H1 (cell line): Measurements from ENCODE around the gene ZBTB16. TPM values are rescaled to one million over a fixed set of nuclear protein-coding genes. Genes with fewer than 3 reads are reported as not detected.

Experiments used
- CTCF ChIA-PET: fragments of 300-600 bp; sonication (Branson Sonifier 250); formaldehyde crosslinking; loops from one replicate; lab custom pipeline; 2021; ENCODE audit not compliant: partially characterized antibody; lab: Charles Lee
- POLR2A ChIA-PET: fragments of 300-600 bp; sonication (Branson Sonifier 250); formaldehyde crosslinking; loops from one replicate; lab custom pipeline; 2021; ENCODE audit warnings: inconsistent platforms; ENCODE audit not compliant: partially characterized antibody; lab: Charles Lee
- DNase-seq, 2 experiments: peaks; one replicate each; pipeline versions ENCODE4 v3.0.0 to v3.0.0-alpha.2; 2010 to 2022; ENCODE audit warnings: low spot score in 2 of 2, low read depth in 1 of 2, mixed read lengths in 1 of 2
- FAIRE-seq: peaks from 2 replicates; lab custom pipeline; 2011; peaks lifted over from hg19 to GRCh38; lab: Jason Lieb, UNC
- H2AFZ ChIP-seq: 2 replicates; pipeline ENCODE4 v1.8.1; 2012; ENCODE audit warnings: low read length, inconsistent platforms
- H2AK5ac ChIP-seq: 2 replicates; pipeline ENCODE4 v1.6.1; 2013; ENCODE audit warnings: low read depth, low read length
- H2BK120ac ChIP-seq: replicated peaks from 2 replicates; pipeline ENCODE3; 2013; ENCODE audit warnings: low read depth, low read length, inconsistent platforms
- H2BK12ac ChIP-seq: 2 replicates; pipeline ENCODE4 v1.6.1; 2013; ENCODE audit warnings: low read depth, low read length
- H2BK15ac ChIP-seq: 2 replicates; pipeline ENCODE4 v1.6.1; 2013; ENCODE audit warnings: low read length
- H2BK20ac ChIP-seq: 2 replicates; pipeline ENCODE4 v1.6.1; 2013; ENCODE audit warnings: low read length
- H2BK5ac ChIP-seq: 2 replicates; pipeline ENCODE4 v1.6.1; 2013; ENCODE audit warnings: low read depth, low read length
- H3K14ac ChIP-seq: 2 replicates; pipeline ENCODE4 v1.6.1; 2013; ENCODE audit warnings: inconsistent platforms; ENCODE audit not compliant: insufficient read length
- H3K18ac ChIP-seq: 2 replicates; pipeline ENCODE4 v1.6.1; 2013; ENCODE audit warnings: low read length; ENCODE audit errors: extremely low read depth
- H3K23ac ChIP-seq: 2 replicates; pipeline ENCODE4 v1.6.1; 2013; ENCODE audit warnings: inconsistent platforms; ENCODE audit not compliant: insufficient read length
- H3K23me2 ChIP-seq: 2 replicates; pipeline ENCODE4 v1.6.1; 2013; ENCODE audit warnings: low read depth, low read length
- H3K27ac ChIP-seq: 2 replicates; pipeline ENCODE4 v1.6.1; 2011; ENCODE audit warnings: low read depth, low read length, inconsistent platforms
- H3K27me3 ChIP-seq, 4 experiments: replicated peaks in 1 of 4; 1 replicate in 1 of 4; 2 replicates in 3 of 4; pipeline versions ENCODE4 v1.6.1 to v1.8.1; 2011 to 2013; ENCODE audit warnings: low read length in 3 of 4, mild to moderate bottlenecking in 3 of 4, inconsistent platforms in 2 of 4, mixed read lengths in 2 of 4, moderate library complexity in 1 of 4; ENCODE audit not compliant: control insufficient read depth in 3 of 4, insufficient read depth in 3 of 4; ENCODE audit errors: extremely low read depth in 1 of 4
- H3K36me3 ChIP-seq, 4 experiments: 2 replicates each; pipeline versions ENCODE4 v1.6.1 to v1.8.1; 2011 to 2013; ENCODE audit warnings: mild to moderate bottlenecking in 4 of 4, low read length in 3 of 4, moderate library complexity in 2 of 4, control low read depth in 1 of 4, inconsistent platforms in 1 of 4; ENCODE audit not compliant: insufficient read depth in 4 of 4, control insufficient read depth in 2 of 4
- H3K4ac ChIP-seq: replicated peaks from 2 replicates; pipeline ENCODE3; 2013; ENCODE audit warnings: low read length, low read depth, mixed read lengths, inconsistent platforms; ENCODE audit not compliant: insufficient read length
- H3K4me1 ChIP-seq, 4 experiments: replicated peaks in 1 of 4; 1 replicate in 1 of 4; 2 replicates in 3 of 4; pipeline versions ENCODE4 v1.6.1 to v1.8.1; 2011 to 2013; ENCODE audit warnings: low read length in 3 of 4, inconsistent platforms in 2 of 4, mixed read lengths in 1 of 4; ENCODE audit not compliant: insufficient read depth in 4 of 4, control insufficient read depth in 3 of 4
- H3K4me2 ChIP-seq, 2 experiments: 2 replicates each; pipeline versions ENCODE4 v1.6.1 to v1.8.1; 2011 to 2013; ENCODE audit warnings: low read depth in 2 of 2, low read length in 2 of 2, control low read depth in 1 of 2, inconsistent platforms in 1 of 2, mild to moderate bottlenecking in 1 of 2; ENCODE audit not compliant: insufficient read depth in 1 of 2
- H3K4me3 ChIP-seq, 4 experiments: fragments of 200-600, 300-600 bp in 1 of 4; sonication (generic), shearing (Covaris generic), sonication (Bioruptor Twin) in 1 of 4; 2 replicates each; pipeline versions ENCODE4 v1.5.1 to v1.8.1; 2011 to 2016; ENCODE audit warnings: low read length in 4 of 4, low read depth in 3 of 4, control low read depth in 2 of 4, inconsistent platforms in 2 of 4, mild to moderate bottlenecking in 2 of 4, mixed read lengths in 1 of 4, moderate library complexity in 1 of 4; ENCODE audit not compliant: insufficient read depth in 2 of 4; ENCODE audit errors: extremely low read depth in 1 of 4
- H3K56ac ChIP-seq: replicated peaks from 2 replicates; pipeline ENCODE3; 2013; ENCODE audit warnings: low read depth, mild to moderate bottlenecking, mixed read lengths, low read length, inconsistent platforms; ENCODE audit not compliant: insufficient read length
- H3K79me1 ChIP-seq: 2 replicates; pipeline ENCODE4 v1.6.1; 2013; ENCODE audit warnings: low read depth, low read length, control low read depth
- H3K79me2 ChIP-seq, 2 experiments: 2 replicates each; pipeline versions ENCODE4 v1.6.1 to v1.8.1; 2012 to 2013; ENCODE audit warnings: low read length in 2 of 2, mild to moderate bottlenecking in 2 of 2, inconsistent platforms in 1 of 2; ENCODE audit not compliant: insufficient read depth in 2 of 2, control insufficient read depth in 1 of 2
- H3K9ac ChIP-seq, 4 experiments: replicated peaks in 1 of 4; 1 replicate in 1 of 4; 2 replicates in 3 of 4; pipeline versions ENCODE4 v1.6.1 to v1.8.1; 2011 to 2013; ENCODE audit warnings: low read depth in 3 of 4, low read length in 3 of 4, control low read depth in 2 of 4, mild to moderate bottlenecking in 2 of 4, moderate library complexity in 2 of 4, inconsistent platforms in 1 of 4; ENCODE audit errors: extremely low read depth in 1 of 4
- H3K9me3 ChIP-seq, 2 experiments: 2 replicates each; pipeline versions ENCODE4 v1.6.1 to v1.8.1; 2012 to 2013; ENCODE audit warnings: mild to moderate bottlenecking in 2 of 2, moderate library complexity in 2 of 2, control low read depth in 1 of 2, inconsistent platforms in 1 of 2, low read depth in 1 of 2, low read length in 1 of 2, mixed read lengths in 1 of 2; ENCODE audit not compliant: insufficient read depth in 2 of 2
- H4K20me1 ChIP-seq, 2 experiments: replicated peaks in 1 of 2; 2 replicates each; pipeline versions ENCODE3 to v1.8.1; 2011 to 2013; ENCODE audit warnings: inconsistent platforms in 2 of 2, low read length in 2 of 2, mild to moderate bottlenecking in 1 of 2; ENCODE audit not compliant: insufficient read depth in 2 of 2, control insufficient read depth in 1 of 2
- H4K5ac ChIP-seq: 2 replicates; pipeline ENCODE4 v1.6.1; 2013; ENCODE audit warnings: low read length, low read depth, mixed read lengths, inconsistent platforms; ENCODE audit not compliant: insufficient read length
- H4K8ac ChIP-seq: 2 replicates; pipeline ENCODE4 v1.8.0; 2013; ENCODE audit warnings: mild to moderate bottlenecking, moderate library complexity, low read length, inconsistent platforms; ENCODE audit not compliant: insufficient read depth; ENCODE audit errors: extremely low read depth
- H4K91ac ChIP-seq: replicated peaks from 2 replicates; pipeline ENCODE3; 2013; ENCODE audit warnings: low read length, mixed read lengths, inconsistent platforms; ENCODE audit not compliant: insufficient read length
- ATF3 ChIP-seq: IDR thresholded peaks from 2 replicates; pipeline ENCODE4 v1.6.1; 2011; ENCODE audit warnings: low read depth, mild to moderate bottlenecking, low read length; ENCODE audit not compliant: insufficient read depth
- EGR1 ChIP-seq: IDR thresholded peaks from 2 replicates; pipeline ENCODE4 v1.6.1; 2011; ENCODE audit warnings: low read depth, low read length, borderline replicate concordance
- JUN ChIP-seq: IDR thresholded peaks from 2 replicates; pipeline ENCODE4 v1.6.1; 2011; ENCODE audit warnings: low read depth, mild to moderate bottlenecking, improper control_type of control experiment, low read length
- POLR2AphosphoS5 ChIP-seq: IDR thresholded peaks from 2 replicates; pipeline ENCODE4 v1.6.1; 2011; ENCODE audit warnings: low read depth, low read length
- SRF ChIP-seq: IDR thresholded peaks from 2 replicates; pipeline ENCODE4 v1.6.1; 2011; ENCODE audit warnings: mild to moderate bottlenecking, low read depth, low read length, moderate library complexity
- WGBS, 2 experiments: shearing (Covaris generic) in 1 of 2; methylation state at CpG; one replicate each; pipeline versions ENCODE4 v1.1.6 to v1.1.7; 2013 to 2015; ENCODE audit warnings: low lambda C conversion rate in 2 of 2, mixed read lengths in 2 of 2, inconsistent platforms in 1 of 2, low coverage in 1 of 2, missing lambda C conversion rate in 1 of 2; ENCODE audit not compliant: insufficient replicate concordance in 2 of 2, insufficient coverage in 1 of 2, insufficient read length in 1 of 2; ENCODE audit errors: extremely low coverage in 1 of 2, missing lambda C conversion rate in 1 of 2; 5-methylcytosine and 5-hydroxymethylcytosine counted together
- polyA plus RNA-seq, 7 experiments: library from polyadenylated mRNA; depleted of rRNA in 3 of 7; stranded (reverse) in 5 of 7; unstranded in 2 of 7; fragments of >200 nt in 5 of 7; fragments of 200-250 nt in 2 of 7; gene quantifications; 1 replicate in 5 of 7; 2 replicates in 1 of 7; 4 replicates in 1 of 7; pipeline versions ENCODE4 v1.2.1 to v1.2.3, GENCODE V29; 2011 to 2013; ENCODE audit warnings: missing spikeins in 2 of 7, mixed read lengths in 2 of 7
- total RNA-seq: library from RNA; stranded (reverse); fragmentation: NEBNext Ultra II Directional; extraction: Animal tissue kit (Norgen Biotek cat#: 25700); gene quantifications from 2 replicates; pipeline ENCODE4 v1.2.1, GENCODE V29; 2021

Gene ZBTB16
- total and polyA plus RNA-seq, 2 of the 8 experiments (the other 6 are each of a cell fraction or from before 2014, with no cell fraction given): 0.12 to 0.61 TPM

- Histone ChIP-seq H3K27me3 (no peaks in the 10 kb centered on the region), H2AFZ (no peak overlapping the region), H2AK5ac (no peak overlapping the region), H4K8ac (no peak overlapping the region), H3K18ac (no peak overlapping the region), H3K4me1 (no peaks in the 10 kb centered on the region), H4K5ac (no peak overlapping the region), H3K9me3 (no peaks in the 10 kb centered on the region), H4K20me1 (no peaks in the 10 kb centered on the region), H3K27ac (no peak overlapping the region), H2BK5ac (no peak overlapping the region), H4K91ac (no peak overlapping the region), H2BK15ac (no peak overlapping the region), H3K23me2 (no peaks in the 10 kb centered on the region), H2BK12ac (no peak overlapping the region), H3K79me1 (no peaks in the 10 kb centered on the region), H3K36me3 (no peaks in the 10 kb centered on the region), H3K23ac (no peak overlapping the region), H3K4me3 (no peak overlapping the region), H3K79me2 (no peaks in the 10 kb centered on the region), H3K56ac (no peak overlapping the region), H2BK20ac (no peak overlapping the region), H3K14ac (no peak overlapping the region), H3K4me2 (no peak overlapping the region), H2BK120ac (no peak overlapping the region), H3K4ac (no peak overlapping the region), H3K9ac (no peak overlapping the region)
- FAIRE-seq: no peak
- WGBS, 2 experiments: 82% methylated on average over 6 of the region's 6 CpGs; no CpG with 5 or more reads in 1 of the 2 experiments
- no peak for DNase-seq
- POLR2A ChIA-PET: no interaction called here
- CTCF ChIA-PET: interaction anchor here (0.9 kb wide), 1 partner anchor 81 kb away, joined by 5 read pairs; no protein-coding TSS in a partner anchor
- TF ChIP-seq JUN (no peak), ATF3 (no peak), EGR1 (no peak), SRF (no peak), POLR2AphosphoS5 (no peak)
Observed at GRCh38 chr11:114121804-114122504, 62.4 kb downstream of the ZBTB16 start.
